ENCODE measurements around the gene DPEP2NB. TPM values are rescaled to one million over a fixed set of nuclear protein-coding genes. Genes with fewer than 3 reads are reported as not detected.

Gene DPEP2NB
- total and polyA plus RNA-seq, 10 of the 15 experiments (the other 5 are each of a cell fraction or from before 2014, with no cell fraction given), result not detected

DNA sequence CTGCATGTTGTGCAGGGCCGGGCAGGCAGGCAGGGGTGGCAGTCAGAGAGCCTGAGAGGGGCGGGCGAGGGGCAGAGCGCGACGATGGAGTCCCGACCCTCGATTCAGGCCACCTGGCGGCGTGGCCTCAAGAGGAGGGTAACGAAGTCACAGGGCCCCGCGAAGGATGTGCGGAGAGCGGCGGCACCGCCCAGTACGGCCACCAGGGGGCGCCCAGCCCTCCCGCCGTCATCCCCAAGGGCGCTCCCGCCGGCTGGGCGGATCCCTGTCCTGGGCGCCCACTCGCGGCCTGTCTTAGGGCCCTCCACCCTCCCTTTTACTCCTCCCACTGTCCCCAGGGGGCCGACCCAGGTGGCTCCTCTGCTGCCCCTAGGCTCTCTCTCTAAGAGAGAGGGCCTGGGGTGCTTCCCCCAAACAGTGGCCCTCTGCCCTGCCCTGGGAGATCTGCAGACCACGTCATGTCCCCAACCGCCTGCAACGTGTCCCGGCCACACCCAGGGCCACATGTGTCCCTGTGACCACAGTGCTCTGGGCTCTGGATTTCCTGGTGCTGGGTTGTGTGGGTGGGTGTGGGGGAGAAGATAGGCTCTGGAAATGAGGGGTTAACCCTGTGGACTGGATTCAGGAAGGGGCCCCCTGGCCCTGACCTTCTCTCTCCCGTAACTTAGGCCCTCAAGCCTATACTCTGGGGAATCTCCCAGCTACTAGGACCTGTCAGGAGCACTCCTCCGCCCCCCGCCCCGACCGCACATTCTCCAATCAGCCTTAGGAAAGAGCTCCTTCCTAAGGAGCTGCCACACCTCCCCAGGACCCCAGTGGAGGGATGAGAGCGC lies 22.3 kb downstream of the DPEP2NB start (continued):
- no peak for TF ChIP-seq SUZ12 (IDR thresholded peaks at IDR 0.05; ENCODE audit: unreplicated experiment)
- TF ChIP-seq, protein P1, sequence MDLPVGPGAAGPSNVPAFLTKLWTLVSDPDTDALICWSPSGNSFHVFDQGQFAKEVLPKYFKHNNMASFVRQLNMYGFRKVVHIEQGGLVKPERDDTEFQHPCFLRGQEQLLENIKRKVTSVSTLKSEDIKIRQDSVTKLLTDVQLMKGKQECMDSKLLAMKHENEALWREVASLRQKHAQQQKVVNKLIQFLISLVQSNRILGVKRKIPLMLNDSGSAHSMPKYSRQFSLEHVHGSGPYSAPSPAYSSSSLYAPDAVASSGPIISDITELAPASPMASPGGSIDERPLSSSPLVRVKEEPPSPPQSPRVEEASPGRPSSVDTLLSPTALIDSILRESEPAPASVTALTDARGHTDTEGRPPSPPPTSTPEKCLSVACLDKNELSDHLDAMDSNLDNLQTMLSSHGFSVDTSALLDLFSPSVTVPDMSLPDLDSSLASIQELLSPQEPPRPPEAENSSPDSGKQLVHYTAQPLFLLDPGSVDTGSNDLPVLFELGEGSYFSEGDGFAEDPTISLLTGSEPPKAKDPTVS (IDR thresholded peaks at IDR 0.05; ENCODE audit: low read depth, low read length), result no peak
- no peak for TF ChIP-seq POLR2AphosphoS2 (IDR thresholded peaks at IDR 0.05; ENCODE audit: low read depth, low read length)
- TF ChIP-seq MXI1 (IDR thresholded peaks at IDR 0.05; ENCODE audit: low read depth, low read length), result 0 out of 2 replicates have a peak, but pooled peaks have one; percentile 32
- TF ChIP-seq, protein P2, sequence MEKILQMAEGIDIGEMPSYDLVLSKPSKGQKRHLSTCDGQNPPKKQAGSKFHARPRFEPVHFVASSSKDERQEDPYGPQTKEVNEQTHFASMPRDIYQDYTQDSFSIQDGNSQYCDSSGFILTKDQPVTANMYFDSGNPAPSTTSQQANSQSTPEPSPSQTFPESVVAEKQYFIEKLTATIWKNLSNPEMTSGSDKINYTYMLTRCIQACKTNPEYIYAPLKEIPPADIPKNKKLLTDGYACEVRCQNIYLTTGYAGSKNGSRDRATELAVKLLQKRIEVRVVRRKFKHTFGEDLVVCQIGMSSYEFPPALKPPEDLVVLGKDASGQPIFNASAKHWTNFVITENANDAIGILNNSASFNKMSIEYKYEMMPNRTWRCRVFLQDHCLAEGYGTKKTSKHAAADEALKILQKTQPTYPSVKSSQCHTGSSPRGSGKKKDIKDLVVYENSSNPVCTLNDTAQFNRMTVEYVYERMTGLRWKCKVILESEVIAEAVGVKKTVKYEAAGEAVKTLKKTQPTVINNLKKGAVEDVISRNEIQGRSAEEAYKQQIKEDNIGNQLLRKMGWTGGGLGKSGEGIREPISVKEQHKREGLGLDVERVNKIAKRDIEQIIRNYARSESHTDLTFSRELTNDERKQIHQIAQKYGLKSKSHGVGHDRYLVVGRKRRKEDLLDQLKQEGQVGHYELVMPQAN (conservative IDR thresholded peaks at IDR 0.05), result no peak; the same call in 1 of the 2 replicates
- TF ChIP-seq, protein P3, sequence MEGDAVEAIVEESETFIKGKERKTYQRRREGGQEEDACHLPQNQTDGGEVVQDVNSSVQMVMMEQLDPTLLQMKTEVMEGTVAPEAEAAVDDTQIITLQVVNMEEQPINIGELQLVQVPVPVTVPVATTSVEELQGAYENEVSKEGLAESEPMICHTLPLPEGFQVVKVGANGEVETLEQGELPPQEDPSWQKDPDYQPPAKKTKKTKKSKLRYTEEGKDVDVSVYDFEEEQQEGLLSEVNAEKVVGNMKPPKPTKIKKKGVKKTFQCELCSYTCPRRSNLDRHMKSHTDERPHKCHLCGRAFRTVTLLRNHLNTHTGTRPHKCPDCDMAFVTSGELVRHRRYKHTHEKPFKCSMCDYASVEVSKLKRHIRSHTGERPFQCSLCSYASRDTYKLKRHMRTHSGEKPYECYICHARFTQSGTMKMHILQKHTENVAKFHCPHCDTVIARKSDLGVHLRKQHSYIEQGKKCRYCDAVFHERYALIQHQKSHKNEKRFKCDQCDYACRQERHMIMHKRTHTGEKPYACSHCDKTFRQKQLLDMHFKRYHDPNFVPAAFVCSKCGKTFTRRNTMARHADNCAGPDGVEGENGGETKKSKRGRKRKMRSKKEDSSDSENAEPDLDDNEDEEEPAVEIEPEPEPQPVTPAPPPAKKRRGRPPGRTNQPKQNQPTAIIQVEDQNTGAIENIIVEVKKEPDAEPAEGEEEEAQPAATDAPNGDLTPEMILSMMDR (IDR thresholded peaks at IDR 0.05 in 2 of 3, conservative IDR thresholded peaks at IDR 0.05 in 1 of 3; ENCODE audit: control insufficient read depth in 2 of 3, extremely low read depth in 1 of 3, insufficient read depth in 1 of 3, low read depth in 3 of 3, low read length in 3 of 3), result peak; percentile 92 to 95 (median 94)
- no peak for TF ChIP-seq POLR2AphosphoS5 (IDR thresholded peaks at IDR 0.05; ENCODE audit: low read length)
- 0 out of 2 replicates have a peak, but pooled peaks have one; percentile 75 for TF ChIP-seq HDGF (IDR thresholded peaks at IDR 0.05)
- TF ChIP-seq LARP7 (IDR thresholded peaks at IDR 0.05), result peak; percentile 70; the same call in 1 of the 2 replicates
- TF ChIP-seq, protein P4, sequence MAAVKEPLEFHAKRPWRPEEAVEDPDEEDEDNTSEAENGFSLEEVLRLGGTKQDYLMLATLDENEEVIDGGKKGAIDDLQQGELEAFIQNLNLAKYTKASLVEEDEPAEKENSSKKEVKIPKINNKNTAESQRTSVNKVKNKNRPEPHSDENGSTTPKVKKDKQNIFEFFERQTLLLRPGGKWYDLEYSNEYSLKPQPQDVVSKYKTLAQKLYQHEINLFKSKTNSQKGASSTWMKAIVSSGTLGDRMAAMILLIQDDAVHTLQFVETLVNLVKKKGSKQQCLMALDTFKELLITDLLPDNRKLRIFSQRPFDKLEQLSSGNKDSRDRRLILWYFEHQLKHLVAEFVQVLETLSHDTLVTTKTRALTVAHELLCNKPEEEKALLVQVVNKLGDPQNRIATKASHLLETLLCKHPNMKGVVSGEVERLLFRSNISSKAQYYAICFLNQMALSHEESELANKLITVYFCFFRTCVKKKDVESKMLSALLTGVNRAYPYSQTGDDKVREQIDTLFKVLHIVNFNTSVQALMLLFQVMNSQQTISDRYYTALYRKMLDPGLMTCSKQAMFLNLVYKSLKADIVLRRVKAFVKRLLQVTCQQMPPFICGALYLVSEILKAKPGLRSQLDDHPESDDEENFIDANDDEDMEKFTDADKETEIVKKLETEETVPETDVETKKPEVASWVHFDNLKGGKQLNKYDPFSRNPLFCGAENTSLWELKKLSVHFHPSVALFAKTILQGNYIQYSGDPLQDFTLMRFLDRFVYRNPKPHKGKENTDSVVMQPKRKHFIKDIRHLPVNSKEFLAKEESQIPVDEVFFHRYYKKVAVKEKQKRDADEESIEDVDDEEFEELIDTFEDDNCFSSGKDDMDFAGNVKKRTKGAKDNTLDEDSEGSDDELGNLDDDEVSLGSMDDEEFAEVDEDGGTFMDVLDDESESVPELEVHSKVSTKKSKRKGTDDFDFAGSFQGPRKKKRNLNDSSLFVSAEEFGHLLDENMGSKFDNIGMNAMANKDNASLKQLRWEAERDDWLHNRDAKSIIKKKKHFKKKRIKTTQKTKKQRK (IDR thresholded peaks at IDR 0.05; ENCODE audit: low read depth, low read length), result no peak
- TF ChIP-seq NFIC (IDR thresholded peaks at IDR 0.05; ENCODE audit: low read depth, low read length), result no peak
- no peak; the same call in 1 of the 2 replicates for TF ChIP-seq CBFB (IDR thresholded peaks at IDR 0.05; ENCODE audit: low read depth)
- TF ChIP-seq, protein P5, sequence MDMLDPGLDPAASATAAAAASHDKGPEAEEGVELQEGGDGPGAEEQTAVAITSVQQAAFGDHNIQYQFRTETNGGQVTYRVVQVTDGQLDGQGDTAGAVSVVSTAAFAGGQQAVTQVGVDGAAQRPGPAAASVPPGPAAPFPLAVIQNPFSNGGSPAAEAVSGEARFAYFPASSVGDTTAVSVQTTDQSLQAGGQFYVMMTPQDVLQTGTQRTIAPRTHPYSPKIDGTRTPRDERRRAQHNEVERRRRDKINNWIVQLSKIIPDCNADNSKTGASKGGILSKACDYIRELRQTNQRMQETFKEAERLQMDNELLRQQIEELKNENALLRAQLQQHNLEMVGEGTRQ (IDR thresholded peaks at IDR 0.05; ENCODE audit: borderline replicate concordance, low read depth, low read length), result no peak
- TF ChIP-seq, protein P6, sequence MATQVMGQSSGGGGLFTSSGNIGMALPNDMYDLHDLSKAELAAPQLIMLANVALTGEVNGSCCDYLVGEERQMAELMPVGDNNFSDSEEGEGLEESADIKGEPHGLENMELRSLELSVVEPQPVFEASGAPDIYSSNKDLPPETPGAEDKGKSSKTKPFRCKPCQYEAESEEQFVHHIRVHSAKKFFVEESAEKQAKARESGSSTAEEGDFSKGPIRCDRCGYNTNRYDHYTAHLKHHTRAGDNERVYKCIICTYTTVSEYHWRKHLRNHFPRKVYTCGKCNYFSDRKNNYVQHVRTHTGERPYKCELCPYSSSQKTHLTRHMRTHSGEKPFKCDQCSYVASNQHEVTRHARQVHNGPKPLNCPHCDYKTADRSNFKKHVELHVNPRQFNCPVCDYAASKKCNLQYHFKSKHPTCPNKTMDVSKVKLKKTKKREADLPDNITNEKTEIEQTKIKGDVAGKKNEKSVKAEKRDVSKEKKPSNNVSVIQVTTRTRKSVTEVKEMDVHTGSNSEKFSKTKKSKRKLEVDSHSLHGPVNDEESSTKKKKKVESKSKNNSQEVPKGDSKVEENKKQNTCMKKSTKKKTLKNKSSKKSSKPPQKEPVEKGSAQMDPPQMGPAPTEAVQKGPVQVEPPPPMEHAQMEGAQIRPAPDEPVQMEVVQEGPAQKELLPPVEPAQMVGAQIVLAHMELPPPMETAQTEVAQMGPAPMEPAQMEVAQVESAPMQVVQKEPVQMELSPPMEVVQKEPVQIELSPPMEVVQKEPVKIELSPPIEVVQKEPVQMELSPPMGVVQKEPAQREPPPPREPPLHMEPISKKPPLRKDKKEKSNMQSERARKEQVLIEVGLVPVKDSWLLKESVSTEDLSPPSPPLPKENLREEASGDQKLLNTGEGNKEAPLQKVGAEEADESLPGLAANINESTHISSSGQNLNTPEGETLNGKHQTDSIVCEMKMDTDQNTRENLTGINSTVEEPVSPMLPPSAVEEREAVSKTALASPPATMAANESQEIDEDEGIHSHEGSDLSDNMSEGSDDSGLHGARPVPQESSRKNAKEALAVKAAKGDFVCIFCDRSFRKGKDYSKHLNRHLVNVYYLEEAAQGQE (IDR thresholded peaks at IDR 0.05; ENCODE audit: low read depth, low read length), result no peak

Data from GM12878 (cell line).